Thyroid gland (tissue), 4 donors: ENCODE data around the gene CDH23. TPM values are rescaled to one million over a fixed set of nuclear protein-coding genes. Genes with fewer than 3 reads are reported as not detected.

ENCODE experiments used
- DNase-seq, 2 donors: peaks; one replicate each; pipeline ENCODE4 v3.0.0-alpha.2; 2019
- H3K27ac ChIP-seq, 3 donors: fragments of 200-600 bp; sonication (generic); 1 replicate in 2 of 3; 2 replicates in 1 of 3; pipeline ENCODE4 v1.5.1; 2016 to 2019; ENCODE audit warnings: mild to moderate bottlenecking in 1 of 3, moderate library complexity in 1 of 3
- H3K27me3 ChIP-seq: fragments of 200-600 bp; sonication (generic); one replicate; pipeline ENCODE4 v1.5.1; 2019
- H3K36me3 ChIP-seq, 2 donors: fragments of 200-600 bp; sonication (generic); one replicate each; pipeline ENCODE4 v1.5.1; 2016 to 2019
- H3K4me1 ChIP-seq, 2 donors: fragments of 200-600 bp; sonication (generic); one replicate each; pipeline ENCODE4 v1.5.1; 2017 to 2019
- H3K4me3 ChIP-seq, 3 donors: fragments of 200-600 bp; sonication (generic); replicated peaks in 1 of 3; 1 replicate in 2 of 3; 2 replicates in 1 of 3; pipeline ENCODE4 v1.5.1; 2016; ENCODE audit warnings: mild to moderate bottlenecking in 1 of 3
- H3K9me3 ChIP-seq: fragments of 200-600 bp; sonication (generic); one replicate; pipeline ENCODE4 v1.5.1; 2017
- POLR2A ChIP-seq, 2 donors: fragments of 450-650 bp; IDR thresholded peaks; one replicate each; pipeline ENCODE4 v1.6.1; 2017; ENCODE audit warnings: antibody characterized with exemption in 2 of 2, mild to moderate bottlenecking in 2 of 2, moderate library complexity in 1 of 2
- WGBS, 2 donors: methylation state at CpG; one replicate each; pipeline ENCODE4 v1.1.5; 2017; 5-methylcytosine and 5-hydroxymethylcytosine counted together
- intact Hi-C: fragments of 100-400 bp; cut with DNase I; formaldehyde crosslinking; loops from one replicate; pipeline ENCODE4 v1.15.1; 2023
- total RNA-seq, 4 donors: library from RNA; depleted of rRNA; stranded (reverse); fragments of >200 nt; gene quantifications; one replicate each; pipeline ENCODE4 v1.2.3, GENCODE V29; 2016
- TF ChIP-seq, protein P1 (sequence below), 6 experiments: fragments of 200-600 bp in 3 of 6; fragments of 450-650 bp in 3 of 6; sonication (generic) in 3 of 6; IDR thresholded peaks; one replicate each; pipeline ENCODE4 v1.5.1; 2016 to 2019; ENCODE audit warnings: antibody characterized with exemption in 6 of 6, mild to moderate bottlenecking in 2 of 6, inconsistent platforms in 1 of 6, moderate library complexity in 1 of 6

The CDH23 gene
- total RNA-seq, 4 donors from 2014 or later, result 3.0 to 4.2 (median 3.9) TPM

DNA sequence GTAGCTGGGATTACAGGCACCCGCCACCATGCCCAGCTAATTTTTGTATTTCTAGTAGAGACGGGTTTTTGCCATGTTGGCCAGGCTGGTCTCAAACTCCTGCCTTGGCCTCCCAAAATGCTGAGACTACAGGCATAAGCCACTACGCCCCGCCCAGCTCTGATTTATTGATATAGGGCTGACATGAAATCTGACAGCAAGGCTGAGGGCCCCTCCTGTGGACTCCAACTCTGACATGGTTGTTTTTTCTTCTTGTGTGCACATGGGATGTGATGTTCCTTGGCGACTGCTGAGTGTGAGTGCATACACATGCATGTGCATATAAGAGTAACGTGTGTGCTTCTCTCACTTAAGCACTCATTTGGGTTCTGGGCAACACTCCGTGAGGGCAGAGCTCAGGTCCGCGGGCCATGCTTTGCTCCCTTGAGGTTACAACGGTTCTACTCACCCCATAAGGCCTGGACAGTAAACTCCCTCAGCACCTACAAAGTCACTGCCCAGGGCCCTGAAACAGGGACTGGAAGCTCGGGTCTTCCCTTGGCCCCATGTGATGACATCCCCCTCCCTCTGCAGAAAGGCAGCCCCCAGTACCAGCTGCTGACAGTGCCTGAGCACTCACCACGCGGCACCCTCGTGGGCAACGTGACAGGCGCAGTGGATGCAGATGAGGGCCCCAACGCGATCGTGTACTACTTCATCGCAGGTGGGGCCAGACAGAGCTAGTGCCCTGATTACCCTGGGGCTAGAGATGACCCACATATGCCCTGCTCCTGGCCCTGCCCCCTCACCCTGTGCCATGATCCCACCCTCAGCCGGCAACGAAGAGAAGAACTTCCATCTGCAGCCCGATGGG, 410.2 kb downstream of the CDH23 start:
- Histone ChIP-seq H3K27me3 (no peaks in the 10 kb centered on the region), H3K27ac (no peak overlapping the region), H3K9me3 (no peaks in the 10 kb centered on the region), H3K4me3 (no peak overlapping the region), H3K4me1 (peaks cover 0 to 2% of the 10 kb centered on the region in 2 donors), H3K36me3 (no peaks in the 10 kb centered on the region)
- WGBS, 2 donors, result 90 to 93% methylated on average over 11 to 21 of the region's 23 CpGs
- TF ChIP-seq, protein P1, sequence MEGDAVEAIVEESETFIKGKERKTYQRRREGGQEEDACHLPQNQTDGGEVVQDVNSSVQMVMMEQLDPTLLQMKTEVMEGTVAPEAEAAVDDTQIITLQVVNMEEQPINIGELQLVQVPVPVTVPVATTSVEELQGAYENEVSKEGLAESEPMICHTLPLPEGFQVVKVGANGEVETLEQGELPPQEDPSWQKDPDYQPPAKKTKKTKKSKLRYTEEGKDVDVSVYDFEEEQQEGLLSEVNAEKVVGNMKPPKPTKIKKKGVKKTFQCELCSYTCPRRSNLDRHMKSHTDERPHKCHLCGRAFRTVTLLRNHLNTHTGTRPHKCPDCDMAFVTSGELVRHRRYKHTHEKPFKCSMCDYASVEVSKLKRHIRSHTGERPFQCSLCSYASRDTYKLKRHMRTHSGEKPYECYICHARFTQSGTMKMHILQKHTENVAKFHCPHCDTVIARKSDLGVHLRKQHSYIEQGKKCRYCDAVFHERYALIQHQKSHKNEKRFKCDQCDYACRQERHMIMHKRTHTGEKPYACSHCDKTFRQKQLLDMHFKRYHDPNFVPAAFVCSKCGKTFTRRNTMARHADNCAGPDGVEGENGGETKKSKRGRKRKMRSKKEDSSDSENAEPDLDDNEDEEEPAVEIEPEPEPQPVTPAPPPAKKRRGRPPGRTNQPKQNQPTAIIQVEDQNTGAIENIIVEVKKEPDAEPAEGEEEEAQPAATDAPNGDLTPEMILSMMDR (IDR thresholded peaks at IDR 0.05), result no peak
- no peak for TF ChIP-seq POLR2A (IDR thresholded peaks at IDR 0.05)
- no peak for DNase-seq
- intact Hi-C loops, result no loop called here

DNA sequence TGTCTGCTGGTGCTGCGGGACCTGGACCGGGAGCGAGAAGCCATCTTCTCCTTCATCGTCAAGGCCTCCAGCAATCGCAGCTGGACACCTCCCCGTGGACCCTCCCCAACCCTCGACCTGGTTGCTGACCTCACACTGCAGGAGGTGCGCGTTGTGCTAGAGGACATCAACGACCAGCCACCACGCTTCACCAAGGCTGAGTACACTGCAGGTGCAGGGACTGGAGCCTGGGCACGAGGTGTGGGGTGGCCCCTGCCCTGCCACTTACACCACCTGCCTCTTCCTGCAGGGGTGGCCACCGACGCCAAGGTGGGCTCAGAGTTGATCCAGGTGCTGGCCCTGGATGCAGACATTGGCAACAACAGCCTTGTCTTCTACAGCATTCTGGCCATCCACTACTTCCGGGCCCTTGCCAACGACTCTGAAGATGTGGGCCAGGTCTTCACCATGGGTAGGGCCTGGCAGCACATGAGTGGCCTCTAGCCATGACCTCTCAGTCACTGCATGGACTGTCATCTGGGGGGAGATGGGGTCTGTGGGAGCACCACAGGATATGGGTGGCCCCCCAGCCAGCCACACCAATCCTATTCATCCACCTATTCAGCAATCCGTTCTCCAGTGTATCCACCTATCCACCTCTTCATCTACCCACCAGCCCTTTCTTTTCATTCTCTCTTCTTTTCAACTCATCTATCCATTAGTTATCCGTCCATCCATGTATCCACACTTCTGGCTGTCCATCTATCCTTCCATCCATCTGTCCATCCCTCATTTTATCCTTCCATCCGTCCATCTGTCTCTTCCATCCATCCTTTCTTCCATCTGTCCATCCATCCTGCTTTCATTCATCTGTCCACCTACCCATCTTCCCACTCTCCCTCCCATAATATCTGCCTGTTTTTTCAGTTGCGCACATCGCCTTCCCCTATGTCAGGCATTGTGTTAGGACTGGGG, 411.1 kb downstream of the CDH23 start:
- WGBS, 2 donors, result 87 to 96% methylated on average over 6 to 19 of the region's 21 CpGs
- TF ChIP-seq POLR2A (IDR thresholded peaks at IDR 0.05), result no peak
- TF ChIP-seq, protein P1 (IDR thresholded peaks at IDR 0.05), result no peak
- no peaks in the 10 kb centered on the region for H3K27me3 ChIP-seq
- H3K9me3 ChIP-seq, result no peaks in the 10 kb centered on the region
- H3K36me3 ChIP-seq, result no peaks in the 10 kb centered on the region
- H3K4me3 ChIP-seq, result no peak overlapping the region
- intact Hi-C loops, result no loop called here
- DNase-seq, result no peak
- H3K27ac ChIP-seq, result no peak overlapping the region
- H3K4me1 ChIP-seq, result peaks cover 0 to 11% of the 10 kb centered on the region in 2 donors

GRCh38 chr10:71809628-71810027, 412.9 kb downstream of the CDH23 start:
- TF ChIP-seq, protein P1 (IDR thresholded peaks at IDR 0.05), result no peak
- no peak for TF ChIP-seq POLR2A (IDR thresholded peaks at IDR 0.05)
- Histone ChIP-seq H3K36me3 (no peaks in the 10 kb centered on the region), H3K4me1 (peaks cover 0 to 14% of the 10 kb centered on the region in 2 donors), H3K27me3 (no peaks in the 10 kb centered on the region), H3K4me3 (no peak overlapping the region), H3K27ac (no peak overlapping the region), H3K9me3 (no peaks in the 10 kb centered on the region)
- intact Hi-C loops, result loop anchor here (5.0 kb wide), 1 partner anchor 492 kb away; the partner anchor contains the start of gene SLC29A3
- 93 to 95% methylated on average over 23 to 25 of the region's 25 CpGs for WGBS, 2 donors
- DNase-seq, result no peak

DNA sequence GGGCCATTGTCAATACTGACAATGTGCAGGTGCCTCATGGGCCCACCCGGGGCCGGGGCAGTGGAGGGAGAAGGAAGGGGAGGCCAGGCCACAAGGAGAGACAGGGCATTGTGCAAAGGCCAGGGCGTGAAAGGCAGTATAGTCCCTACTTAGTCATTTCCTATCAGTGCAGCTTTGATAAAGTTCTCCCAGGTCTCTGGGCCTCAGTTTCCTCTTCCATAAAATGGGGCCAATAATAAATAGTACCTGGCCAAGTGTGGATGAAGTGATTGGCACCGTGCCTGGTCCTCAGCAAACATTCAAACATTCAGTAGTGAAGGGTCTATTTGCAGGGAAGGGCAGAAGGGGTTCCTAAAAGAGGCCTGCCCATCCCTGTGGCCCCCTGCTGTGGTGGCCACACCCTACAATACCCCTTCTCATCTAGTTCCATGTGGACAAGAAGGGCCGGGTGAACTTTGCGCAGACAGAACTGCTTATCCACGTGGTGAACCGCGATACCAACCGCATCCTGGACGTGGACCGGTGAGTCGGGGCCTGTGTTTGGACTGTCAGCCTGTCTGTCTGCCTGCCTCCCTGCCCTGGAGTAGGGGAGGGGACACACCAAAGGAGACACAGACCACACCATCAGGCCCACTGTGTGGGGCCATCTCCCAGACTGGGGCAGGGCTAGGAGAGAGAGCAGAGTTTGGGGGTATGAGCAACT, 413.5 kb downstream of the CDH23 start:
- DNase-seq, result no peak
- TF ChIP-seq, protein P1 (IDR thresholded peaks at IDR 0.05), result no peak
- no peak for TF ChIP-seq POLR2A (IDR thresholded peaks at IDR 0.05)
- intact Hi-C loops, result loop anchor here (5.0 kb wide), 1 partner anchor 493 kb away; the partner anchor contains the start of gene SLC29A3
- Histone ChIP-seq H3K4me1 (peaks cover 0 to 14% of the 10 kb centered on the region in 2 donors), H3K27ac (no peak overlapping the region), H3K9me3 (no peaks in the 10 kb centered on the region), H3K4me3 (no peak overlapping the region), H3K36me3 (no peaks in the 10 kb centered on the region), H3K27me3 (no peaks in the 10 kb centered on the region)
- WGBS, 2 donors, result 66 to 81% methylated on average over 13 of the region's 13 CpGs
